Astrocyte (in vitro differentiated cells and primary cell): ENCODE measurements around the gene C21orf91. TPM values are rescaled to one million over a fixed set of nuclear protein-coding genes. Genes with fewer than 3 reads are reported as not detected.

Source experiments
- DNase-seq: peaks from one replicate; pipeline ENCODE4 v3.0.0-alpha.2; 2010; ENCODE audit warnings: low read depth
- FAIRE-seq: peaks from 2 replicates; lab custom pipeline; 2011; peaks lifted over from hg19 to GRCh38; lab: Jason Lieb, UNC
- H2AFZ ChIP-seq: 2 replicates; pipeline ENCODE4 v1.6.0; 2012; ENCODE audit warnings: low read depth, low read length, inconsistent platforms
- H3K27ac ChIP-seq: 2 replicates; pipeline ENCODE4 v1.5.1; 2011; ENCODE audit warnings: low read depth, low read length, inconsistent platforms
- H3K27me3 ChIP-seq: 2 replicates; pipeline ENCODE4 v1.6.0; 2011; ENCODE audit warnings: low read length, inconsistent platforms; ENCODE audit not compliant: insufficient read depth
- H3K36me3 ChIP-seq: 2 replicates; pipeline ENCODE4 v1.5.1; 2011; ENCODE audit warnings: low read length, inconsistent platforms; ENCODE audit not compliant: insufficient read depth
- H3K4me1 ChIP-seq: 2 replicates; pipeline ENCODE4 v1.5.1; 2011; ENCODE audit warnings: low read length, inconsistent platforms; ENCODE audit not compliant: insufficient read depth
- H3K4me2 ChIP-seq: 2 replicates; pipeline ENCODE4 v1.6.0; 2012; ENCODE audit warnings: low read length, inconsistent platforms
- H3K4me3 ChIP-seq: 2 replicates; pipeline ENCODE4 v1.5.1; 2011; ENCODE audit warnings: low read depth, mild to moderate bottlenecking, low read length, inconsistent platforms; ENCODE audit not compliant: insufficient read depth
- H3K79me2 ChIP-seq: 2 replicates; pipeline ENCODE4 v1.6.0; 2012; ENCODE audit warnings: mild to moderate bottlenecking, low read length, inconsistent platforms; ENCODE audit not compliant: insufficient read depth
- H3K9ac ChIP-seq: 2 replicates; pipeline ENCODE4 v1.6.0; 2012; ENCODE audit warnings: mild to moderate bottlenecking, low read length, inconsistent platforms
- H3K9me3 ChIP-seq: 2 replicates; pipeline ENCODE4 v1.5.1; 2012; ENCODE audit warnings: low read depth, mild to moderate bottlenecking, low read length, inconsistent platforms; ENCODE audit not compliant: insufficient read depth
- H4K20me1 ChIP-seq: 2 replicates; pipeline ENCODE4 v1.6.0; 2012; ENCODE audit warnings: low read length, inconsistent platforms; ENCODE audit not compliant: insufficient read depth
- H3K27ac Mint-ChIP-seq: one replicate; pipeline ENCODE4 v1.8.0; 2021; ENCODE audit warnings: mild to moderate bottlenecking, mixed read lengths; ENCODE audit not compliant: unreplicated experiment
- H3K27me3 Mint-ChIP-seq: one replicate; pipeline ENCODE4 v1.8.0; 2021; ENCODE audit warnings: low read depth, mixed read lengths; ENCODE audit not compliant: unreplicated experiment
- H3K36me3 Mint-ChIP-seq: one replicate; pipeline ENCODE4 v1.8.0; 2021; ENCODE audit warnings: low read depth, mixed read lengths; ENCODE audit not compliant: unreplicated experiment
- H3K4me1 Mint-ChIP-seq: one replicate; pipeline ENCODE4 v1.8.0; 2021; ENCODE audit warnings: low read depth, mixed read lengths; ENCODE audit not compliant: unreplicated experiment
- H3K4me3 Mint-ChIP-seq: one replicate; pipeline ENCODE4 v1.8.0; 2021; ENCODE audit warnings: mild to moderate bottlenecking, moderate library complexity, mixed read lengths; ENCODE audit not compliant: unreplicated experiment
- H3K9me3 Mint-ChIP-seq: one replicate; pipeline ENCODE4 v1.8.0; 2021; ENCODE audit warnings: mild to moderate bottlenecking, mixed read lengths; ENCODE audit not compliant: unreplicated experiment
- CTCF ChIP-seq: IDR thresholded peaks from 2 replicates; pipeline ENCODE4 v1.5.1; 2011; ENCODE audit warnings: low read depth, mild to moderate bottlenecking, inconsistent platforms, low read length, moderate library complexity; ENCODE audit not compliant: insufficient read depth
- EZH2 ChIP-seq: IDR thresholded peaks from 2 replicates; pipeline ENCODE4 v1.6.1; 2012; ENCODE audit warnings: mild to moderate bottlenecking, low read length, inconsistent platforms; ENCODE audit not compliant: insufficient read depth
- total RNA-seq: library from RNA; stranded (reverse); gene quantifications from 2 replicates; pipeline ENCODE4 v1.2.1, GENCODE V29; 2021

The C21orf91 gene
- total RNA-seq, 1 donor from 2014 or later = 31.9 TPM

GRCh38 chr21:17797967-17798366 lies 21.2 kb downstream of the C21orf91 start:
- no peak overlapping the region for H3K4me3 Mint-ChIP-seq

DNA sequence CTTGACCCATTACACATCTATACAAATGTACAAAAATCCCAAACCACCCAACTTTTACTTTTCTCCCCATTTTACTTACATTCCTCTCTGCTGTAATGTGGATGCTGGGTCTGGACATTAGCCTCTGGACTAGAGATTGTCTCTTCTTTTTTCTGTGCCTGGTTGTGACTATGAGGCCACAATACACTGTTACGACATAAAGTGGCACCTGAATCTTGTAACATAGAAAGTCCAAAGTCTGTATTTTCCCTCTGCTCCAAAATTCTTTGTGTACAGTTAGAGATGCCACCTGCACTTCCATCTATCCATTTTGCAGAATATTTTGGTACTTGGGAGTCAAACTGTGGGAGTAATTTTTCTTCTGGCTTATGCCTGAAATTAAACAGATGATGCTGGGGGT lies 22.7 kb downstream of the C21orf91 start:
- H3K27ac Mint-ChIP-seq = no peak overlapping the region
- no peak for FAIRE-seq
- H3K4me1 Mint-ChIP-seq = peaks cover 14% of the 10 kb centered on the region

More at GRCh38 chr21:17797967-17798366, 21.2 kb downstream of the C21orf91 start:
- no peak for FAIRE-seq
- H3K4me1 Mint-ChIP-seq = peaks cover 21% of the 10 kb centered on the region
- Histone ChIP-seq H2AFZ (no peak overlapping the region), H3K36me3 (peaks cover 3% of the 10 kb centered on the region), H4K20me1 (peaks cover 4% of the 10 kb centered on the region), H3K27ac (no peak overlapping the region), H3K4me2 (no peak overlapping the region), H3K79me2 (peaks cover 6% of the 10 kb centered on the region), H3K27me3 (no peaks in the 10 kb centered on the region), H3K9me3 (no peaks in the 10 kb centered on the region), H3K4me3 (no peak overlapping the region), H3K4me1 (no peaks in the 10 kb centered on the region), H3K9ac (no peak overlapping the region)
- no peaks in the 10 kb centered on the region for H3K9me3 Mint-ChIP-seq
- H3K27ac Mint-ChIP-seq = no peak overlapping the region
- TF ChIP-seq EZH2 (no peak), CTCF (no peak)
- H3K27me3 Mint-ChIP-seq = no peaks in the 10 kb centered on the region
- peaks cover 7% of the 10 kb centered on the region for H3K36me3 Mint-ChIP-seq
- DNase-seq = no peak

More for the DNA sequence above, 22.7 kb downstream of the C21orf91 start:
- no peak overlapping the region for H3K9ac ChIP-seq
- H3K27ac ChIP-seq = no peak overlapping the region
- Mint-ChIP-seq H3K27me3 (no peaks in the 10 kb centered on the region), H3K9me3 (no peaks in the 10 kb centered on the region), H3K4me3 (no peak overlapping the region), H3K36me3 (peaks cover 11% of the 10 kb centered on the region)
- peaks cover 6% of the 10 kb centered on the region for H3K79me2 ChIP-seq
- peaks cover 3% of the 10 kb centered on the region for H3K36me3 ChIP-seq
- H3K27me3 ChIP-seq = no peaks in the 10 kb centered on the region
- no peak overlapping the region for H3K4me2 ChIP-seq
- TF ChIP-seq EZH2 = no peak
- TF ChIP-seq CTCF = no peak
- DNase-seq = no peak
- H4K20me1 ChIP-seq = peaks cover 4% of the 10 kb centered on the region
- no peak overlapping the region for H3K4me3 ChIP-seq
- no peak overlapping the region for H2AFZ ChIP-seq
- no peaks in the 10 kb centered on the region for H3K9me3 ChIP-seq
- H3K4me1 ChIP-seq = no peaks in the 10 kb centered on the region
